Embryonic facial prominence (tissue), 1 donor: ENCODE results near the gene RD3L.
"Not testable (repeated sequence)": the region's sequence is repeated elsewhere in the genome, so short reads cannot be mapped to it uniquely, and the experiment has no call there.

Experiments
- DNase-seq: peaks from one replicate; pipeline ENCODE4 v3.0.0-alpha.2; 2016; ENCODE audit errors: extremely low spot score

The RD3L gene

DNA sequence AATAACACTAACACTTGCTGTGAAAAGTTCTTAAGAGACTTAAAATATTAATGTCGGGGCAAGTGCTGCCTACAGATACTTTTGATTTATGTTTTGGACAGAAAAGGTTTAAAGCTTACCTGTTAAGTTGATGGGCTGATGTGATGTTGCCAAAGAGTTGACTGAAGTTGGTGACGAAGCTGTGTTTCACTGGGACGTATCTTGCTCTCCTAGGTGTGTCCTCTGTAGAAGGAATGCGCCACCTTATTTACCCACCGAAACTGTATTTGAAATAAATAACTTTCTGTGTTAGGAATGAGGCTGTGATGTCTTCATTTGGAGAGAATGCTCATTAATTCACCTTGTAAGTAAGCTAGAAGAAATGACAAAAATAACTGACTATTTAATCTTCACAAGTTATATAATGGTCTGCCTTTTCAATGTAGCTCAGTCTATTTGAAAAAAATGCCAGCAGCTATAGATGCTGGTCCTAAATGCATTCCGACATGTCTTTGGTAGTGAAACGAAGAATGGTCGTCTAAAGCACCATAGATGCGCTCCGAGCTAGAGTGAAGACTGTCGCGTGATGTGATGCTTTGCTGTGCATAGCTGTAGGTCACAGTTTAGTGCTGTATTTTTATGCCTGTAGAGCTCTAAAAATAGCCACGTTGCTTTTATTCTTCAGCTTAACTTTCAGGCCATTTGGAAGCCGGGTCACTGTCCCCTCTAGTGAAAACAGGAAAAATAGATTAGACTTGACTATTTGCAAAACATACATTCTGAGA lies at the start of gene RD3L:
RD3L (minus strand) TSS at position 557 of the 764 bp plus-strand sequence. CDS start 834 bp downstream, outside the sequence.
- no peak for DNase-seq

GRCh38 chr14:103989964-103990363 lies 47.6 kb upstream of the RD3L start:
- DNase-seq = no peak

GRCh38 chr14:103989034-103989433 lies 46.7 kb upstream of the RD3L start:
- no peak for DNase-seq

GRCh38 chr14:103984196-103984595 lies 41.9 kb upstream of the RD3L start:
- DNase-seq = no peak

- not testable (repeated sequence) for DNase-seq
These were observed 38.4 kb upstream of the RD3L start for GRCh38 chr14:103980623-103981238.

DNA sequence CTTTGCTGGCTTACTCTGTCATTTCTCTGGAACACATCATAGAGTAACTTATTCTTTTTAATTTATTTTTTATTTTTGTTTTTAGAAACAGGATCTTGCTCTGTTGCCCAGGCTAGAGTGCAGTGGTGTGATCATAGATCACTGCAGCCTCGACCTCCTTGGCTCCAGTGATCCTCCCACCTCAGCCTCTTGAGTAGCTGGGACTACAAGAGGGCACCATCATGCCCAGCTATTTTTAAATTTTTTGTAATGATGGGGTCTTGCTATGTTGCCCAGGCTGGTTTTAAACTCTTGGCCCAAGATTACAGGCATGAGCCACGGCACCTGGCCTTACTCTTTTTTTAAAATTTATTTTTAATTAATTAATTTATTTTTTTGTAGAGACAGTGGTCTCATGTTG lies 32.2 kb upstream of the RD3L start:
- no peak for DNase-seq

- no peak for DNase-seq
These were observed 31.0 kb upstream of the RD3L start for GRCh38 chr14:103973354-103973753.

DNA sequence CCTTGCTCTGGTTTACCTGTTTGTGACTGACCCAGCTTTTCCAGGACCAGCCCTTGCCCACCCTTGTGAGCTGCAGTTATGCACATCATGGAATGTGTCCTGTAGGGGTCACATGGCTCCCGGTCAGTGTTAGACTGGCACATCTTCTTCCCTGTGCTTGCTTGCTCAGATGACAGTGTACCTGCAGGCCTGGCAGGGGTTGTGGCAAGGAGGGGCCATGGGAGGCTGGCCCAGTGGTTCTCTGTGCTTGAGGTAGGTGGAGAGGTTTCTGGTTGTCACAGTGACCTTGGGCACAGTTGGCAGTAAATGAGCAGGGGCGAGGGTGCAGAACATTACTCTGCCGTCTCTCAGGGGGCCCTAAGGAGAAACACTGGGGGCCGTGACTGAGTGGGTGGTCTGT lies 27.6 kb upstream of the RD3L start:
- DNase-seq = no peak

DNA sequence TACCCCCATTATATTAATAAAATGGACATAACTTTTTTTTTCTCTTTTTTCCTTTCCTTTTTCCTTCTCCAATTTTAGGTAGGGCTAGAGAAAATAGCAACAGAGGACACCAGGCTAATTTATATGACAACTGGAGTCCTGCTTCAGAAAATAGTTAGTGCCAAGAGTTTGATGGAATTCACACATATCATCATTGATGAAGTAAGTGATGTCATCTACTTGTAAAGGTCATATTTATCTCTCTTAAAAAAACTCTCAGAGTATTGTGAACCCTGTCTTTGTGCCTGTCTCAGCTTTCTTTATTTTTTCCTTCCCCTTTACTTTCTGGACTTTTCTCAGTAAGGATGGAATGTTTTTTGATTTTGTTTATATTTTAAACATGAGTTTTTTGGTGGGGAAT lies 24.3 kb upstream of the RD3L start:
- no peak for DNase-seq

GRCh38 chr14:103961928-103962578 lies 19.7 kb upstream of the RD3L start:
- no peak for DNase-seq

DNA sequence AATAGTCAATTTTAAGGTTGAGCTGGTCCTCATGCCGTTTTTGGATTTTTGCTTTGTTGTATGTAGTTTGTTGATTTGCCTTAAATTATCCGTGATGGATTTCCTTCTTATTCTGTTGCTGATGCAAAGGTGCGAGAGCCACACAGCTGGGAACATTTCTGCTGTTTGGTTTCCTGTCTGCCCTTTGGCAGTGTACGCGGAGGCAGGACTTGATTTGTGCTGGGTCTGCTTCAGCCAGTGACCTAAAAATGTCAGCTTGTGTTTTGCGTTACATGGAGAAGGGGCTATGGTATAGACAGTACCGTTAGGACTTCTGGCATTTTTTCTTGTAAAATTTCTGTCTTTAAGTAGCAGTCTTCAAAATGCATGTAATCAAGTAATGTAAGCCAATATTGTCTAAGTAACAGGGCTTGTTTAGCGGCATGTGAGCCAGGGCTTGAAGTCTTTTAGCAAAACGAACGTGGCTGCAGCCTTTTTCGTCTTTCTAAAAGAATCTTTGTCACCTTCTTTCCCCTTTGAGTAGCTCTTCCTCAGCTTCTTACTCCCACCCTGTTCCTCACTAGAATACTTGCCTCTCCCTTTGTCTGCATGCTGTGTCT lies 18.2 kb upstream of the RD3L start:
- no peak for DNase-seq

- DNase-seq = no peak
These were observed 6.9 kb upstream of the RD3L start for GRCh38 chr14:103949131-103949790.

DNA sequence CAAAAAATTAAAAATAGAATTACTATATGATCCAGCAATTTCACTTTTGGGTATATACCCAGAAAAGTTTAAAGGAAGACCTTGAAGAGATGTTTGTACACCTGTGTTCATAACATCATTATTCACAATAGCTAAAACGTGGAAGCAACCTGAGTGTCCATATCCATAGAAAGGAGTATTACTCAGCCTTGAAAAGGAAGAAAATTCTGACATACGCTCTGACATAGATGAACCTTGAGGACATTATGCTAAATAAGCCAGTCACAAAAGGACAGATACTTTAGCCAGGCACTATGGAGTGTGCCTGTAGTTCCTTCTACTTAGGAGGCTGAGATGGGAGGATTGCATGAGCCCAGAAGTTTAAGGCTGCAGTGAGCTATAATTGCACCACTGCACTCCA lies 6.1 kb upstream of the RD3L start:
- DNase-seq = no peak

DNA sequence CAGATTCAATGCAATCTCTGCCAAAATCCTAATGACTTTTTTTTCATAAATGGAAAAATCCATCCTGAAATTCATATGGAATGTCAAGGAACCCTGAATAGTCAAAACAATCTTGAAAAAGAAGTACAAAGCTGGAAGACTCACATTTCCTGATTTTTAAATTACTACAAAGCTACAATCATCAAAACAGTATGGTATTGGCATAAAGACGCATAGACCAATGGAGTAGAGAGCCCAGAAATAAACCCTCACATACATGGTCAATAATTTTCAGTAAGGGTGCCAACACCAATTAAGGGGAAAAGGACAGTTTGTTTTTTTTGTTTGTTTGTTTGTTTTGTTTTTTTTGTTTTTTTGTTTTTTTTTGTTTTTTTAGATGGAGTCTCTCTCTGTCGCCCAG lies 4.6 kb upstream of the RD3L start:
- DNase-seq = no peak

GRCh38 chr14:103943673-103944072 lies 1.3 kb upstream of the RD3L start:
- no peak for DNase-seq

DNA sequence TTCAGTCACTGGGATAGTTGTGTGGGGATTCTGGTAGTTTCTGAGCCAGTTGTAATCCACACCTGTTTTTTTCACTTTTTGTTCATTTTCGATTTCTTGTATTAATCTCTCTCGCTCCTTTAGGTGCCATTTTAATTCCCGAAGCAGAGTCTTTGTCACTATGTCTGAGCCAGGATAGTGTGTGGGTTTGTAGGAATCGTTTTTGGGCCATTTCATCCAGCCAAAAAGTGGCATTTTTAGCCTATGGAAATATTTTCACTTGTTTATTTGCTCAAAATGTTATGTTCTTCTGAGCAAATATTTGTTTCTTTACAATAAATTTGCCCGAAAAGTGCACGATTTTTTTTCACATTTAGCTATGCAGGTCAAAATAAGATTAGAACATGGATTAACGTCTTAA lies 867 bp downstream of the RD3L start:
- DNase-seq = no peak

- no peak for DNase-seq
These were observed 7.2 kb downstream of the RD3L start for GRCh38 chr14:103935102-103935501.

GRCh38 chr14:103932791-103933490 lies 9.4 kb downstream of the RD3L start:
- DNase-seq = no peak

DNA sequence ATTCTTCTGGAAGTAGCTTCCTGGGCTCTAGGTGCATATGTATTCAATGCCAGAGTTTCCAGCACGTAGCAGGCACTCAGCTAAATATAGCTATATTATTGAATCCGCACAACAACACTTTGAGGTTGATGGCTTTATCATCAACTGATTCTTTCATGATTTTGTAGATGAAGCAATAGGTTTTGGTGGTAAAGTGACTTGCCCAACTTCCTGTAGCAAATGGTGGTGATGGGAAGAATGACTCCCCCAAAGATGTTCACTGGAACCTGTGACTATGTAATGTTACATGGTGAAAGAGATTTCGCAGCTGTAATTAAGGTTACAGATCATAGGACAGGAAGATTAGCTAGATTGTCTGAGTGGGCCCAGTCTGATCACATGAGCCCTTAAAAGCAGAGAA lies 10.9 kb downstream of the RD3L start:
- no peak for DNase-seq

GRCh38 chr14:103930051-103930604 lies 12.2 kb downstream of the RD3L start:
- DNase-seq = no peak
